Activated B cell treated with CpG ODN at 0.5 μM for 24 hours (primary cell): ENCODE measurements around the gene C12orf56. TPM values are rescaled to one million over a fixed set of nuclear protein-coding genes. Genes with fewer than 3 reads are reported as not detected.

ENCODE experiments used
- ATAC-seq: fragments of 200-7000 bp; cut with Tn5 transposase; one replicate; pipeline ENCODE4 v1.10.0; 2021; ENCODE audit warnings: low read depth, mild to moderate bottlenecking, moderate library complexity
- CTCF ChIA-PET: fragments of 350-600 bp; sonication (Branson Sonifier 250); formaldehyde crosslinking; loops from one replicate; lab custom pipeline; 2021; ENCODE audit warnings: antibody characterized with exemption; lab: Charles Lee
- POLR2A ChIA-PET: fragments of 350-600 bp; sonication (Branson Sonifier 250); formaldehyde crosslinking; loops from one replicate; lab custom pipeline; 2021; ENCODE audit warnings: antibody characterized with exemption; lab: Charles Lee
- DNase-seq: peaks from one replicate; pipeline ENCODE4 v3.0.0; 2022
- H3K27ac Mint-ChIP-seq: one replicate; pipeline ENCODE4 v1.8.0; 2020; ENCODE audit warnings: mixed read lengths
- H3K27me3 Mint-ChIP-seq: one replicate; pipeline ENCODE4 v1.8.0; 2021; ENCODE audit warnings: mixed read lengths
- H3K36me3 Mint-ChIP-seq: one replicate; pipeline ENCODE4 v1.8.0; 2021; ENCODE audit warnings: low read depth, mixed read lengths
- H3K4me1 Mint-ChIP-seq: one replicate; pipeline ENCODE4 v1.8.0; 2021; ENCODE audit warnings: mixed read lengths
- H3K4me3 Mint-ChIP-seq: one replicate; pipeline ENCODE4 v1.8.0; 2020; ENCODE audit warnings: mild to moderate bottlenecking, mixed read lengths
- H3K9me3 Mint-ChIP-seq: one replicate; pipeline ENCODE4 v1.8.0; 2020; ENCODE audit warnings: mixed read lengths
- intact Hi-C: fragments of 100-400 bp; cut with micrococcal nuclease; formaldehyde crosslinking; loops from one replicate; pipeline ENCODE4 v1.15.1; 2024
- total RNA-seq: library from RNA; stranded (reverse); gene quantifications from 2 replicates; pipeline ENCODE4 v1.2.3, GENCODE V29; 2022
- TF ChIP-seq, protein P1 (sequence below): fragments of 200-600 bp; IDR thresholded peaks from one replicate; pipeline ENCODE4 v1.8.0; 2022; ENCODE audit warnings: antibody characterized with exemption, mild to moderate bottlenecking

C12orf56 gene, protein sequence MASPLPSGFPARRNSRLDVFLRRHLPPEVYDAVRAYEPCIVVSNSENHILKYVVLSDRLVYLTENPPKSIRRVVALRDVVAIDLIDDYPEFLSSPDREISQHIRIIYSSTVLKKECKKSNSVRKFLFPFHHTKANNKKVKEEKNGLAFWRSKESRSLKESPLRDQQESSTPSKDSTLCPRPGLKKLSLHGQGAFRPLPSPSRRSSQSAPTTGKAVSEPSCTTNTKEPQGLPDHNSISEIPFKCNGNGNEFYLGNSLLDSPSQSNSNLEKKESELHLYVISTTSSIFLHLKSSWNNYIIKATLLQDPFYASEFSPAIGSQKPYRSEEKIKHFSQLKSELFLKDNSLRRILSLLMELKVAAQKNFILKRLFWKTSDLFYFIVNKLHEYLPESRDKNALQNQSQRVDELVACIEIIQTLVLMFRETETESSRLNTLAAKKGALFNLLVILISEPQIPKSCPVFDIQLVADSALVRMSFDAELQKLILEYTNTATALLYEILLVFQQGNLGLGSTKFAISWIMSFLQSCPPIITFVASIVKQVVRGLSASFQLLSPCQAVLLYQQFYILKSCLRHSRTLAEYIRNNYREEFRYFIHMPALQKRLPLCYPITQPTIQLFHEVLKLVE
- not detected in 2 replicates for total RNA-seq

- intact Hi-C loops = loop anchor here (5.0 kb wide), 1 partner anchor 723 kb away; the partner anchor contains the start of gene DPY19L2
- H3K9me3 Mint-ChIP-seq = no peaks in the 10 kb centered on the region
- DNase-seq = no peak
- no peak within 1 kb of the TSS for H3K27ac Mint-ChIP-seq
- H3K4me1 Mint-ChIP-seq = peaks cover 7% of the 10 kb centered on the region
- H3K36me3 Mint-ChIP-seq = no peaks in the 10 kb centered on the region
- TF ChIP-seq, protein P1, sequence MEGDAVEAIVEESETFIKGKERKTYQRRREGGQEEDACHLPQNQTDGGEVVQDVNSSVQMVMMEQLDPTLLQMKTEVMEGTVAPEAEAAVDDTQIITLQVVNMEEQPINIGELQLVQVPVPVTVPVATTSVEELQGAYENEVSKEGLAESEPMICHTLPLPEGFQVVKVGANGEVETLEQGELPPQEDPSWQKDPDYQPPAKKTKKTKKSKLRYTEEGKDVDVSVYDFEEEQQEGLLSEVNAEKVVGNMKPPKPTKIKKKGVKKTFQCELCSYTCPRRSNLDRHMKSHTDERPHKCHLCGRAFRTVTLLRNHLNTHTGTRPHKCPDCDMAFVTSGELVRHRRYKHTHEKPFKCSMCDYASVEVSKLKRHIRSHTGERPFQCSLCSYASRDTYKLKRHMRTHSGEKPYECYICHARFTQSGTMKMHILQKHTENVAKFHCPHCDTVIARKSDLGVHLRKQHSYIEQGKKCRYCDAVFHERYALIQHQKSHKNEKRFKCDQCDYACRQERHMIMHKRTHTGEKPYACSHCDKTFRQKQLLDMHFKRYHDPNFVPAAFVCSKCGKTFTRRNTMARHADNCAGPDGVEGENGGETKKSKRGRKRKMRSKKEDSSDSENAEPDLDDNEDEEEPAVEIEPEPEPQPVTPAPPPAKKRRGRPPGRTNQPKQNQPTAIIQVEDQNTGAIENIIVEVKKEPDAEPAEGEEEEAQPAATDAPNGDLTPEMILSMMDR = no peak
- POLR2A ChIA-PET = no interaction called here
- H3K4me3 Mint-ChIP-seq = peak within 1 kb of the TSS; percentile 55
- CTCF ChIA-PET = no interaction called here
- peaks cover 33% of the 10 kb centered on the region for H3K27me3 Mint-ChIP-seq
- ATAC-seq = no peak
Measured at GRCh38 chr12:64390275-64390851, at the start of gene C12orf56. Gene C12orf56, minus strand, starts transcription at chr12:64390758. Its CDS starts 193 bp downstream, at chr12:64390565.

DNA sequence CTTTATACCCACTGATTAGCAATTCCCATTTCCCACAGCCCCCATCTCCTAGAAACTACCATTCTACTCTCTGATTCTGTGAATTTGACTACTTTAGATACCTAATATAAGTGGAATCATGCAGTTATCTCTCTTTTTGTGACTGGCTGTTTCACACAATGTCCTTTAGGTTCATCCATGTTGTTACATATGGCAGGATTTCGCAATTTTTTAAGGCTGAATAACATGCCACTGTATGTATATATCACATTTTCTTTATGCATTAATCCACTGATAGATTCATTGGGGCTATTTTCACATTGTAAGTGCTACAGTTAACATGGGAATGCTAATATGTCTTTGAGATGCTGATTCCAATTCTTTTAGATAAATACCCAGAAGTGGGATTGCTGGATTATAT, 49.5 kb upstream of the C12orf56 start:
- Mint-ChIP-seq H3K36me3 (peaks cover 83% of the 10 kb centered on the region), H3K9me3 (no peaks in the 10 kb centered on the region), H3K4me1 (peaks cover 7% of the 10 kb centered on the region), H3K4me3 (no peak overlapping the region), H3K27me3 (no peaks in the 10 kb centered on the region), H3K27ac (no peak overlapping the region)
- DNase-seq (no peak), ATAC-seq (no peak)
- TF ChIP-seq, protein P1 = no peak
- POLR2A ChIA-PET = no interaction called here
- intact Hi-C loops = no loop called here
- CTCF ChIA-PET = no interaction called here

DNA sequence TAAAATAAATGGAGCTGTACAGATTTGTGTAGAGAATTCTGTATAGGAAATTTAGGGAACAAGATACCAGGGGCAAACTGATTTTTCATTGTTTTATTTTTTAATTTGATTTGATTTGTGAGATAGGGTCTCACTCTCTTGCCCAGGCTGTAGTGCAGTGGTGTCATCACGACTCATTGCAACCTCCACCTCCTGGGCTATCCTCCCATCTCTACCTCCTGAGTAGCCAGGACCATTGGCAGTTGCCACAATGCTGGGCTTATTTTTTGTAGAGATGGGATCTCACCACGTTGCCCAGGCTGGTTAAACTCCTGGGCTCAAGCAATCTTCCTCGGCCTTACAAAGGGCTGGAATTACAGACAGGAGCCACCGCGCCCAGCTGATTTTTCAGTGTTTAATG, 43.4 kb upstream of the C12orf56 start:
- Mint-ChIP-seq H3K4me1 (peaks cover 5% of the 10 kb centered on the region), H3K27ac (no peak overlapping the region), H3K36me3 (peaks cover 92% of the 10 kb centered on the region), H3K4me3 (no peak overlapping the region), H3K27me3 (no peaks in the 10 kb centered on the region), H3K9me3 (no peaks in the 10 kb centered on the region)
- ChIA-PET POLR2A (no interaction called here), CTCF (no interaction called here)
- DNase-seq (no peak), ATAC-seq (no peak)
- TF ChIP-seq, protein P1 = no peak
- intact Hi-C loops = no loop called here

DNA sequence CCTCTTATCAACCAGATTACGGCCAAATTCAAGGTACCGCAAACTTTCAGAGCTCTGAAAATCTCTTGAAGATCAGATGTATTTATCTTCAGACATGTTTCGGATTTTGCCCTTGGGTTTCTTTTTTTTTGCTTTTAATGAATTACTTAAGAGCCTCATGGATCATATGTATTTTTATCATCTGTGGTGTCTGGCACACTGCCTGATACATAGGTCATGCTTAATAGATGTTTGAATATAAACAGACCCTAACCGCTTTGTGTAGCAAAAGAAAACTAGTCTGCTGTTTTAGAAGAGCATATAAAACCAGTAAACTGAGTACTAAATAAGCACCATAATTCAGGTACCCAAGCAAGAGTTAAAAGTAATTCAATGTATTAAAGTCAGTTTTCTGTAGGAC, 41.2 kb upstream of the C12orf56 start:
- TF ChIP-seq, protein P1 = no peak
- Mint-ChIP-seq H3K4me1 (no peaks in the 10 kb centered on the region), H3K4me3 (no peak overlapping the region), H3K27me3 (no peaks in the 10 kb centered on the region), H3K36me3 (peaks cover 86% of the 10 kb centered on the region), H3K9me3 (no peaks in the 10 kb centered on the region), H3K27ac (no peak overlapping the region)
- CTCF ChIA-PET = no interaction called here
- intact Hi-C loops = no loop called here
- DNase-seq (no peak), ATAC-seq (no peak)
- POLR2A ChIA-PET = interaction anchor here (0.6 kb wide), 1 partner anchor 31 kb away, joined by 3 read pairs; no protein-coding TSS in a partner anchor

- CTCF ChIA-PET = no interaction called here
- DNase-seq (no peak), ATAC-seq (no peak)
- TF ChIP-seq, protein P1 = no peak
- intact Hi-C loops = no loop called here
- peaks cover 86% of the 10 kb centered on the region for H3K36me3 Mint-ChIP-seq
- no peak overlapping the region for H3K4me3 Mint-ChIP-seq
- no peak overlapping the region for H3K27ac Mint-ChIP-seq
- POLR2A ChIA-PET = no interaction called here
- no peaks in the 10 kb centered on the region for H3K4me1 Mint-ChIP-seq
- H3K27me3 Mint-ChIP-seq = no peaks in the 10 kb centered on the region
- no peaks in the 10 kb centered on the region for H3K9me3 Mint-ChIP-seq
Measured at GRCh38 chr12:64430886-64431285, 40.3 kb upstream of the C12orf56 start.
